Anterior cingulate cortex (tissue), 58 donors: ENCODE data around the gene ZNF385A.
"Not testable (repeated sequence)": the region's sequence is repeated elsewhere in the genome, so short reads cannot be mapped to it uniquely, and the experiment has no call there.

Experiments
- DNase-seq, 58 donors: peaks; one replicate each; lab custom pipeline; 2025; lab: John Stamatoyannopoulos, UW

ZNF385A gene

DNA sequence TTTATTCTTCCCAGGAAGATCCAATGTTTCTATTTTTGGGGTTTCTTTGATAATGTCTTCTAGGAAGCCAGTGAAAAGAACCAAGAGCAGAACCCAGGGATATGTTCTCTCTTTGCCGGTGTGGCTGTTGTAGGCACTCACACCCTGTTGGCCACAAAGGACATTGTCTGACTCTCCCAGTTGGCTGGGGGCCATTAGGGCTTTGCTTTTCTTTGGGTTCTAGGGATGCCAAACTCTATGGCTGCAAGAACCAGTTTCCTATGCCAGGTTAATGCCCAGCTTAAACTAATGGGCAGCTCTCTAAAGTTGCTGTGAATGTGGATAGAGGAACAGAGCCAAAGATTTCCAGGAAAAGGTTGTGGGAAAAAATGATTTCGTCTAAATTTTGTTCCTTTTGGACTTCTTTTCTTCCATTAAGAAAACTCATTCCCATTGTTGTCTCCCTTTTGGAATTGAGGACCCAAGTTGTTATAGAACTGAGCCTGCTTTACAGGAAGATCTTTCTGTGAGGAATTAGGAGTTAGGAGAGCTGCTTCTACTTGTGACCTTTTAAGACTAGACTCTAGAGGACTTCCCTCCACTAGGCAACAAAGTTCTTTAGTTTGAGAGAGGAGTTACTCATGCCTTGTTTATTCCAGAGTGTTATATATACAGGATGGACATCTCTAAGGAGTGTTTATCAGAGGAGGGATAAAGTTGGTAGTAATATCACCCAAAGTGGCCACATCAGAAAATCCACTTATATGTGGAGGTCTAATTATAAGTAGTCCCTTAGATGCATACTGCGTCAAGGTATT is 46.5 kb downstream of the ZNF385A start:
- peak in 10 of 58 donors; percentile 5 to 62 (median 16) for DNase-seq

DNA sequence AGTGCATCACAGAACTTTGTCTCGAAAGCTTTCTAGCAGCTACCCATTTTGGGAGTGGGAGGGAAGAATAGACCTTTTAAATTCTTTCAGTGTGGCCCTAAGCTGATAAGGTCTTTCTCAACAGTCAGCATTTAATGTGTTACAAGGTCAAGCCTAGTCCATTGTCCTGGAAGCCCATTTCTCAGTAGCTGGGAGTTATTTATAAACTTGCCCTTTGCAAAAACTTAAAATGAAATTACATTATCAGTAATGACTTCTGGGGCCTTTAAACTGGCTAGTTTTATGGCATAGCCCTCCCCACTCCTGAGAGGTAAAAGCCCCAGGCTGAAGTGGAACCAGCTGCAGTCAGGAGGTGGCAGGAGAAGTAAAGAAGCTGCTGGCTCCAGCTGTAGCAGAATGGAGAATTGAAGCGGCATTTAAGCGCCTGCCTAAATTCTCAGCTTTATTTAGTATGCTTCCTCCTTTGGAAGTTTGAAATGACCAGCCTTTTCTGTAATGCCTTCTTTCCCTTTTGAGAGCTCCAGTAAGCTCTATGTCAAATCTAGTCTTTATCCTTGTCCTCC is 47.2 kb downstream of the ZNF385A start:
- DNase-seq = peak in 8 of 58 donors; percentile 3 to 19 (median 13)

DNA sequence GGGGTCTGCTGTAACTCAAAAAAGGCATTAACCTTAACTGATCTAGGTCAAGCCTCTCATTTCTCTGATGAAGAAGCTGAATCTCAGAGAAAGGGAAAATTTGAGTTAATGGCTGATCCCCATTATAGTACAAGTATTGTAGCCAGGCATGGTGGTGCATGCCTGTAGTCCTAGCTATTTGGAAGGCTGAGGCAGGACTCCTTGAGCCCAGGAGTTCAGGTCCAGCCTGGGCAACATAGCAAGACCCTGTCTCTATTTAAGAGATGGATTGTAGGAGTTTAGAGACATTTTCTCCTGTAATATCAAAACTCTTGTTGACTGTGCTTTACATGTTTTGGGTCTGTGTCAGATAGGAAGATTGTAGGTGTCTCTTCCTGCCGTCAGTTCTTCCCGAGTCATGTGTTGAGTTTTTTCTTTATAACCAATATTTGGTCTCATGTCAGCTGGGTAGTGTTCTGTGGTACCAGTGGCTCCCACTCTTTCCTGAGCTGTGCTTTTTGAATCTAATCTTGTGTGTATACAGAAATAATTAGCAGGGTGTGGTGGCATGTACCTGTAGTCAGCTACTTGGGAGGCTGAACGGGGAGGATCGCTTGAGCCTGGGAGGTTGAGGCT is 51.0 kb downstream of the ZNF385A start:
- no peak for DNase-seq

DNA sequence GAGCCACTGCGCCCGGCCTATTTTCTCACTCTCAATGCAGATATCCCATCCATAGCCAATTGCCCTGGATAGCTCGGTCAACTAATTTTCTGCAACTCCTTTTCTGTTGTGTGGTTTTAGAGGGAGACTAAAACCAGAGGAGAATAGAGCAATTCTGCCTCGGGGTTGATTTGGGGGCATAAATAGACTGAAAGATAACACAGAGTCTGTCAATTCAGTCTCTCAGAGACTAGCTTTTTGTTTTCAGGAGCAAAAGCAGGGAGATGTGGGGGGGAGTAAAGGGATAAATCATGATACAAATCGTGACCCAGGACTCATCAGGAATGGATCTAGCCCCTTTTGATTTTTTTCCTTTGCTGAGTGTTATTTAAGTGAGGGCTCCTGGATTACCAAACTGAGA is 53.1 kb downstream of the ZNF385A start:
- DNase-seq = no peak

DNA sequence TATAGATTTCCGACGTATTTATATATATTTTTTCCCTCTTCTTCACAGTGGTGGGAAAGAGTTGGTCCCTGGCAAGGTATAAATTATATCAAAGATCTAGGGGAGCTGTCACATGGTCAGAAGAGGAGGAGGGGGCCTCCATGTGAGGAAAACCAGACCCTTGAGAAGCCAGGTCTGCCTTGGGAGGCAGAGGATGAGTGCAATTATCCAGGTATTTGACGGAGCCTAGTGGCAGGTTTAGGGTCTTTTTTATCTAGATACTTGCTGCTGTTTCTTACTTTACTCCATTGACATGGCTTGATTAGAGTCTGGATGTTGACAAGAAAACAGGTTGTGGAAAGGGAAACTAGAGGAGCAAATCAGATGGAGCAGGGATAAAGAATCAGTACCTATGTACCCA is 54.1 kb downstream of the ZNF385A start:
- DNase-seq = no peak

DNA sequence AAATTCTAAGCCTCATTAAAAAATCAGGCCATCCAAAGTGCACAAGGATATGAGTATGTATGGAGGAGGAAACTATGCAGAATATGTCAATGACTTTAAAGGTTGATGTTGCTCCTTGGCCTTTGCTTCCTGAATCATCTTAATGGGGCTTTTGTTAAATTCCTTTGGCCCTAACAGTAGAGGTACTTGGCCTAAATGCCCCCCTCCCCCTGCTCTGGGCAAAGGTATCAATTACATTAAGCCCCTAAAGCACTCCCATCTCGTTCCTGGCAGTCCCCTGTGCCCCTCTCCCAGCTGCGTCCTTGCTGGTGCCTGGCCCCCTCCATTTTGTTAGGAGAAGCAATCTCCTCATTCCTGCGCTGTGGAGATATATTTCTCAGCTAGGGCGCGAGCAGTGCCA is 54.8 kb downstream of the ZNF385A start:
- DNase-seq = no peak

DNA sequence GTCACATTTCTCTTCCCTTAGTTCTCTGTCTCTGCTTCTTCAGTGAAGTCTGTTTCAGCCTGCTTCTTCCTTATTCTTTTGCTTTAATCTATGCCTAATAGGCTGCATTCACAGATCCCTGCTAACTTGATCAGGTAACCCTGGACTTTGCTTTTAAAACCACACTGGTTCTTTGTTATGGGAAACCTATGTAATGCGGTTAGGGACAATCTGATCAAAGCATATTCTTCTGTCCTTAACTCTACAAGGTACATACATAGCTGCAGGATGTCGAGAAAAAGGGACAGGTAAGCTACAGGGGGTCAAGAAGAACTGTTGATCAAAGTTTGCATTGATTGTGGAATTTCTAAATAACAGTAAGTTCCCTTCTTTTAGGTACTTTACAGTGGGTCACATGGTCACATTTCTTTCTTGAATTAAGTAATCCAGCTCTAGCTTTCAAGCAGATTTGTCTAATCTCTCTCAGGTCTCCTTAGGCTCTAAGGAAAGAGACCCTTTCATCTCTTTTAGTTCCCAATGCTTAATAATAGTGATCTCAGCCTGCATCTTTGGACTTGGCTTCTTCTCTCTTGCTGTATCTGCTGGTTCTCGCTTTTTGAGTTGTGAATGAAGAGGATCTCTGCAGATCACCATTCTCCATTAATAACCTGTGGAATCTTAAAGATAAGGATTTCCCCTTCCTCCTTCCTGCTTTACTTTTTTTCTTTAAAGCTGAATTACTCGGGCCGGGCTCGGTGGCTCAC is 55.8 kb downstream of the ZNF385A start:
- no peak for DNase-seq

DNA sequence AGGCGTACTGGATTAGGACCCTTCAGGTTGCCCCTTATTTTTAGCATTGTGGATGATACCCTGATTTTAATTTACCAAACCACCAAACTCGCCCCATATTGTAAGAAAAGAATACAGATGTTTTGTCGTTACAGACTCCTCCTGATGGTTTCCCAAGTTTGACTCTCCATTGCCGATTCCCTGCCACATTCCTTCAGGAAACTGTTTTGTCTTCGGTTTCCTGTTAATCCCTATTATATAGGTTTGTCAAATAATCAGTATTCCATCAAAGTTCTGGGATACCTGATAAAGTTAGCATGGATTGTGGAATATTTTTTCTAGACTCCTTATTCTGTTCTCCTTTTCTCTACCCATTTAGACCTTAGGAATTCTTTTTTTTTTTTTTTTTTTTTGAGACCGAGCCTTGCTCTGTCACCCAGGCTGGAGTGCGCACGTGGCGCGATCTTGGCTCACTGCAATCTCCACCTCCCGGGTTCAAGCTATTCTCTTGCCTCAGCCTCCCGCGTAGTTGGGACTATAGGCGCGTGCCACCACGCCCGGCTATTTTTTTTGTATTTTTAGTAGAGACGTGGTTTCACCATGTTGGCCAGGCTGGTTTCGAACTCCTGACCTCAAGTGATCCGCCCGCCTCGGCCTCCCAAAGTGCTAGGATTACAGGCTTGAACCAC is 59.0 kb downstream of the ZNF385A start:
- DNase-seq = not testable (repeated sequence)

DNA sequence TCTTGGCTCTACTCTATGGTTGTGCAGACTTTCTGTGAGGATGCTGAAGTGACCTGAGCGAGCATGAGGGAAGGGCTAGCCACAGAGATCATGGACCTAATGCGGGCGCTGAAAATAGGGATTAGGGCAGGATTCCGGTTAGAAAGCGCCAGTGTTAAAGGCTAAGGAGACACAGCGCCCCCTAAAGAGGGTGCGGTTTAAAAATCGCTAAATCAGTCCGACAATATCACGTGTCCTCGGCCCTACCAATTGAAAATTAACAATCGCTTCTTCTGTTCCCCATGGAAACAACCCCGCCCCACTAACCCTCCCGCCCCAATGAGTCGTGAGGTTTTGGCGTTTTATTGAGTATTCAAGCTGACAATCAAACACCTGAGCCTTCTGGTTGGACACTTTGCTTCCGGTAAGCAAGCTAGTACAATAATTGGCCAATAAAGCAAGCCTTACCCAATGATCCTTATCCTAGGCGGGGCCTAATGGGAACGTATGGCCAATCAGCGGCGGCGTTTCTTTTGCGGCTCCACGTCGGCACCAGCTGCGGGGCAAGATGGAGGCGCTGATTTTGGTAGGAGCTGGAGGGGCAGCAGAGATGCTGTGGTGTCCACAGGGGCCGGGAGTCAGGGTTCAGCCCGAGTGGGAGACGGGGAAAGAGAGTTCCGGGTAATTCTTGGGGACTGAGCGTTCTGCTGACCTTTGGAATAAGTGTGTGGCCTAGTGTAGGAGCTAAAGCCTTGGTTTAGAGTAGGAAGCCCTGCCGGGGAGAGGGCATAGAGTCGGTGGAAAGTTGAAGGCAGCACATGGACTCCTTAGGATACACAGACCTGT is 59.7 kb downstream of the ZNF385A start, which contains the start of gene COPZ1:
TSS of gene COPZ1 (plus strand) at position 515 of the 825 bp plus-strand sequence. CDS start at position 548, 33 bp downstream.
- DNase-seq = peak; percentile 66 to 100 (median 94)

DNA sequence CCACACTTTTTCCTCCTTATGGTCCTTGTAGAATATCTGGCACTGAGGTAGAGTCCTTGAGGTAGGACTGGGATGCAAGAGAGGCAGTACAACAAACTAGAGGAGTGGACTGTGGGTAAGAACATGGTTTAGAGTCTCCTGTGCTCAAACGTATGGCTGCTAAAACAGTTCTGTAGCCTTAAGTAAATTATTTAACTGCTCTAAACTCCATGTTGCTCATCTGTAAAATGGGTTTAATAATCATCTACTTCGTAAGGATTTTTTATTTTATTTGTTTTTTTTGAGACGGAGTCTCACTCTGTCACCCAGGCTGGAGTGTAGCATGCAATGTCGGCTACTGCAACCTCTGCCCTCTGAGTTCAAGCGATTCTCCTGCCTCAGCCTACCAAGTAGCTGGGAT is 63.2 kb downstream of the ZNF385A start:
- no peak for DNase-seq
